HEK293 (cell line): ENCODE measurements around the gene ADCK2.
A peak's percentile ranks its signal among the peaks of the same experiment; 100 is the strongest.

Source experiments
- FEZF1 ChIP-seq: fragments of 450-650 bp; formaldehyde crosslinking; IDR thresholded peaks from 2 replicates; pipeline ENCODE4 v1.5.1; 2016; ENCODE audit warnings: missing biosample characterization, missing genetic modification characterization
- GLI4 ChIP-seq: fragments of 450-650 bp; formaldehyde crosslinking; IDR thresholded peaks from 2 replicates; pipeline ENCODE4 v1.5.1; 2016; ENCODE audit warnings: missing biosample characterization, missing genetic modification characterization
- OVOL3 ChIP-seq: fragments of 450-650 bp; formaldehyde crosslinking; IDR thresholded peaks from 2 replicates; pipeline ENCODE4 v1.5.1; 2016; ENCODE audit warnings: missing biosample characterization, missing genetic modification characterization
- PRDM1 ChIP-seq: fragments of 450-650 bp; formaldehyde crosslinking; IDR thresholded peaks from 2 replicates; pipeline ENCODE4; 2016; ENCODE audit warnings: missing biosample characterization, missing genetic modification characterization
- SP2 ChIP-seq: fragments of 450-650 bp; formaldehyde crosslinking; IDR thresholded peaks from 2 replicates; pipeline ENCODE4 v1.5.1; 2016; ENCODE audit warnings: missing biosample characterization, missing genetic modification characterization
- SP7 ChIP-seq: fragments of 450-650 bp; formaldehyde crosslinking; IDR thresholded peaks from 2 replicates; pipeline ENCODE4 v1.5.1; 2016; ENCODE audit warnings: missing biosample characterization, missing genetic modification characterization
- ZBTB21 ChIP-seq: fragments of 450-650 bp; formaldehyde crosslinking; IDR thresholded peaks from 2 replicates; pipeline ENCODE4 v1.5.1; 2017; ENCODE audit warnings: missing biosample characterization, missing genetic modification characterization
- ZFHX2 ChIP-seq: fragments of 450-650 bp; formaldehyde crosslinking; conservative IDR thresholded peaks from 2 replicates; pipeline ENCODE4 v1.5.1; 2016; ENCODE audit warnings: missing biosample characterization, missing genetic modification characterization
- ZFP37 ChIP-seq: fragments of 450-650 bp; formaldehyde crosslinking; IDR thresholded peaks from 2 replicates; pipeline ENCODE4 v1.5.1; 2016; ENCODE audit warnings: missing biosample characterization, missing genetic modification characterization
- ZNF114 ChIP-seq: fragments of 450-650 bp; formaldehyde crosslinking; IDR thresholded peaks from 2 replicates; pipeline ENCODE4 v1.5.0; 2017; ENCODE audit warnings: missing biosample characterization, missing genetic modification characterization
- ZNF121 ChIP-seq: fragments of 450-650 bp; formaldehyde crosslinking; IDR thresholded peaks from 2 replicates; pipeline ENCODE4 v1.5.1; 2016; ENCODE audit warnings: missing biosample characterization, missing genetic modification characterization
- ZNF140 ChIP-seq: fragments of 450-650 bp; formaldehyde crosslinking; IDR thresholded peaks from 2 replicates; pipeline ENCODE4 v1.5.1; 2016; ENCODE audit warnings: missing biosample characterization, missing genetic modification characterization
- ZNF157 ChIP-seq: fragments of 450-650 bp; formaldehyde crosslinking; IDR thresholded peaks from 2 replicates; pipeline ENCODE4 v1.5.1; 2016; ENCODE audit warnings: missing biosample characterization, missing genetic modification characterization
- ZNF202 ChIP-seq: fragments of 450-650 bp; formaldehyde crosslinking; IDR thresholded peaks from 2 replicates; pipeline ENCODE4 v1.5.1; 2016; ENCODE audit warnings: missing biosample characterization, missing genetic modification characterization, borderline replicate concordance
- ZNF335 ChIP-seq: fragments of 450-650 bp; formaldehyde crosslinking; conservative IDR thresholded peaks from 2 replicates; pipeline ENCODE4 v1.5.1; 2016; ENCODE audit warnings: missing biosample characterization, missing genetic modification characterization
- ZNF48 ChIP-seq: fragments of 450-650 bp; formaldehyde crosslinking; IDR thresholded peaks from 2 replicates; pipeline ENCODE4 v1.5.1; 2016; ENCODE audit warnings: missing biosample characterization, missing genetic modification characterization
- ZNF521 ChIP-seq: fragments of 450-650 bp; formaldehyde crosslinking; IDR thresholded peaks from 2 replicates; pipeline ENCODE4 v1.5.1; 2017; ENCODE audit warnings: missing biosample characterization, mild to moderate bottlenecking, missing genetic modification characterization
- ZNF585B ChIP-seq: fragments of 450-650 bp; formaldehyde crosslinking; IDR thresholded peaks from 2 replicates; pipeline ENCODE4 v1.5.1; 2016; ENCODE audit warnings: missing biosample characterization, missing genetic modification characterization
- ZNF629 ChIP-seq: fragments of 450-650 bp; formaldehyde crosslinking; IDR thresholded peaks from 2 replicates; pipeline ENCODE4 v1.5.1; 2017; ENCODE audit warnings: missing biosample characterization, missing genetic modification characterization
- ZNF654 ChIP-seq: fragments of 450-650 bp; formaldehyde crosslinking; IDR thresholded peaks from 2 replicates; pipeline ENCODE4 v1.5.1; 2016; ENCODE audit warnings: low read depth, missing biosample characterization, missing genetic modification characterization
- ZNF664 ChIP-seq: fragments of 450-650 bp; formaldehyde crosslinking; IDR thresholded peaks from 2 replicates; pipeline ENCODE4 v1.5.1; 2016; ENCODE audit warnings: missing biosample characterization, missing genetic modification characterization
- ZNF768 ChIP-seq: fragments of 450-650 bp; formaldehyde crosslinking; IDR thresholded peaks from 2 replicates; pipeline ENCODE4 v1.5.1; 2018; ENCODE audit warnings: missing biosample characterization, mild to moderate bottlenecking, missing genetic modification characterization
- ZNF837 ChIP-seq: fragments of 450-650 bp; formaldehyde crosslinking; IDR thresholded peaks from 2 replicates; pipeline ENCODE4 v1.5.1; 2016; ENCODE audit warnings: missing biosample characterization, missing genetic modification characterization
- TF ChIP-seq, protein P1 (sequence below): fragments of 450-650 bp; formaldehyde crosslinking; IDR thresholded peaks from 2 replicates; pipeline ENCODE4 v1.5.1; 2016; ENCODE audit warnings: missing biosample characterization, missing genetic modification characterization
- TF ChIP-seq, protein P2 (sequence below): fragments of 450-650 bp; formaldehyde crosslinking; IDR thresholded peaks from 2 replicates; pipeline ENCODE4 v1.5.1; 2017; ENCODE audit warnings: missing biosample characterization, missing genetic modification characterization
- TF ChIP-seq, protein P3 (sequence below): fragments of 450-650 bp; formaldehyde crosslinking; IDR thresholded peaks from 2 replicates; pipeline ENCODE4 v1.5.1; 2017; ENCODE audit warnings: missing biosample characterization, mild to moderate bottlenecking, missing genetic modification characterization, moderate library complexity
- TF ChIP-seq, protein P4 (sequence below): fragments of 450-650 bp; formaldehyde crosslinking; IDR thresholded peaks from 2 replicates; pipeline ENCODE4 v1.5.1; 2016; ENCODE audit warnings: missing biosample characterization, missing genetic modification characterization, low read depth
- TF ChIP-seq, protein P5 (sequence below): fragments of 450-650 bp; formaldehyde crosslinking; IDR thresholded peaks from 2 replicates; pipeline ENCODE4 v1.5.0; 2017; ENCODE audit warnings: missing biosample characterization, missing genetic modification characterization, borderline replicate concordance
- TF ChIP-seq, protein P6 (sequence below): fragments of 450-650 bp; formaldehyde crosslinking; IDR thresholded peaks from 2 replicates; pipeline ENCODE4 v1.5.1; 2016; ENCODE audit warnings: missing biosample characterization, missing genetic modification characterization

The ADCK2 gene

DNA sequence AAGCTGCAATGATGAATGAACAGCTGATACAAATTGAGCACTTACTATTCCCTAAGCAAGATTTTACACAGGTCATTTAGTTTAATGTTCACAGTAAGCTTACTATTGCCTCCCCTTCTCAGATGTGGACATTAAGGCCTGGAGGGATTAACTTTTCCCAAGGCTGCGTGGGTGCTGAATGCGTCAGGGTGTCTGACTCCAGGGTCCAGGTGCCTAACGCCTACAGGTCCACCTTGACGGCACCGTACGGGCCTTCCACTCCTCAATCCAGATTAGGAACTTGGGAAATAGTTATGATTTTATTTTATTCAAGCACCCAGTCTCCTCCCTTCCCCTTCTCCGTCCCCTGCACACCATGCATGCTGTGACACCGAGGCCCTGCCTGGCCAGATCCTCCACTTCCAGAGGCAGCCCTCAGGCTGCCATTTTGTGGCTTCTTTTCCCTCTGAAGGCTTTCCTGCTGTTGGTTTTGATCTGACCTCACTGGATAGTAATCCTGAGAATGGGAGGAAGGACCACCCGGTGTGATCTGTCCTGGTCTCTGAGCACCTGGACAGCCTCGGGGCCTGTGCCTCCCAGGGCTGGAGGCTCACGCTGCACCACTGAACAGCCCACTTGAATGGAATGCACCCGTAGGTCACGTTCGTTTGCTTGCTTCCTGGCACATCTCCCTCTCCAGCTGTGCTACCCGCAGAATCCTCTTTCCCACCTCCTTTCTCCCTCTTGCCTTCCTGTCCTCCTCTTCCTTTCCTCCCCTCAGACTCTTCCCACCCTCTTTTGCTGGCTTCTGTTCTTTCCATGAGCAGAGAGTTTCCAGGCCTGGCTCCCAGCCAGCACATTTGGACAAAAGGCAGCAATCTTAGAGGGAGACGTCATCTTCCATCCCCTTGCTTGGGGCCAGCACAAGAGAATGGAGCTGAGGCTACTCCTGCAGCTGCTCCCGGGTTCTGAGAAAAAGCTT, 46.6 kb upstream of the ADCK2 start (continued):
- peak; percentile 78 for TF ChIP-seq ZBTB21
- TF ChIP-seq, protein P1, sequence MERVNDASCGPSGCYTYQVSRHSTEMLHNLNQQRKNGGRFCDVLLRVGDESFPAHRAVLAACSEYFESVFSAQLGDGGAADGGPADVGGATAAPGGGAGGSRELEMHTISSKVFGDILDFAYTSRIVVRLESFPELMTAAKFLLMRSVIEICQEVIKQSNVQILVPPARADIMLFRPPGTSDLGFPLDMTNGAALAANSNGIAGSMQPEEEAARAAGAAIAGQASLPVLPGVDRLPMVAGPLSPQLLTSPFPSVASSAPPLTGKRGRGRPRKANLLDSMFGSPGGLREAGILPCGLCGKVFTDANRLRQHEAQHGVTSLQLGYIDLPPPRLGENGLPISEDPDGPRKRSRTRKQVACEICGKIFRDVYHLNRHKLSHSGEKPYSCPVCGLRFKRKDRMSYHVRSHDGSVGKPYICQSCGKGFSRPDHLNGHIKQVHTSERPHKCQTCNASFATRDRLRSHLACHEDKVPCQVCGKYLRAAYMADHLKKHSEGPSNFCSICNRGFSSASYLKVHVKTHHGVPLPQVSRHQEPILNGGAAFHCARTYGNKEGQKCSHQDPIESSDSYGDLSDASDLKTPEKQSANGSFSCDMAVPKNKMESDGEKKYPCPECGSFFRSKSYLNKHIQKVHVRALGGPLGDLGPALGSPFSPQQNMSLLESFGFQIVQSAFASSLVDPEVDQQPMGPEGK: peak; percentile 68
- TF ChIP-seq ZNF521 (tag by site-specific recombination): no peak
- TF ChIP-seq, protein P2, sequence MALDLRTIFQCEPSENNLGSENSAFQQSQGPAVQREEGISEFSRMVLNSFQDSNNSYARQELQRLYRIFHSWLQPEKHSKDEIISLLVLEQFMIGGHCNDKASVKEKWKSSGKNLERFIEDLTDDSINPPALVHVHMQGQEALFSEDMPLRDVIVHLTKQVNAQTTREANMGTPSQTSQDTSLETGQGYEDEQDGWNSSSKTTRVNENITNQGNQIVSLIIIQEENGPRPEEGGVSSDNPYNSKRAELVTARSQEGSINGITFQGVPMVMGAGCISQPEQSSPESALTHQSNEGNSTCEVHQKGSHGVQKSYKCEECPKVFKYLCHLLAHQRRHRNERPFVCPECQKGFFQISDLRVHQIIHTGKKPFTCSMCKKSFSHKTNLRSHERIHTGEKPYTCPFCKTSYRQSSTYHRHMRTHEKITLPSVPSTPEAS (tag by site-specific recombination): no peak
- TF ChIP-seq ZNF768 (tag by site-specific recombination): no peak
- TF ChIP-seq ZNF48 (tag by site-specific recombination): no peak
- TF ChIP-seq, protein P3, sequence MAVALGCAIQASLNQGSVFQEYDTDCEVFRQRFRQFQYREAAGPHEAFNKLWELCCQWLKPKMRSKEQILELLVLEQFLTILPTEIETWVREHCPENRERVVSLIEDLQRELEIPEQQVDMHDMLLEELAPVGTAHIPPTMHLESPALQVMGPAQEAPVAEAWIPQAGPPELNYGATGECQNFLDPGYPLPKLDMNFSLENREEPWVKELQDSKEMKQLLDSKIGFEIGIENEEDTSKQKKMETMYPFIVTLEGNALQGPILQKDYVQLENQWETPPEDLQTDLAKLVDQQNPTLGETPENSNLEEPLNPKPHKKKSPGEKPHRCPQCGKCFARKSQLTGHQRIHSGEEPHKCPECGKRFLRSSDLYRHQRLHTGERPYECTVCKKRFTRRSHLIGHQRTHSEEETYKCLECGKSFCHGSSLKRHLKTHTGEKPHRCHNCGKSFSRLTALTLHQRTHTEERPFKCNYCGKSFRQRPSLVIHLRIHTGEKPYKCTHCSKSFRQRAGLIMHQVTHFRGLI: no peak
- no peak for TF ChIP-seq OVOL3 (tag by site-specific recombination)
- TF ChIP-seq, protein P4, sequence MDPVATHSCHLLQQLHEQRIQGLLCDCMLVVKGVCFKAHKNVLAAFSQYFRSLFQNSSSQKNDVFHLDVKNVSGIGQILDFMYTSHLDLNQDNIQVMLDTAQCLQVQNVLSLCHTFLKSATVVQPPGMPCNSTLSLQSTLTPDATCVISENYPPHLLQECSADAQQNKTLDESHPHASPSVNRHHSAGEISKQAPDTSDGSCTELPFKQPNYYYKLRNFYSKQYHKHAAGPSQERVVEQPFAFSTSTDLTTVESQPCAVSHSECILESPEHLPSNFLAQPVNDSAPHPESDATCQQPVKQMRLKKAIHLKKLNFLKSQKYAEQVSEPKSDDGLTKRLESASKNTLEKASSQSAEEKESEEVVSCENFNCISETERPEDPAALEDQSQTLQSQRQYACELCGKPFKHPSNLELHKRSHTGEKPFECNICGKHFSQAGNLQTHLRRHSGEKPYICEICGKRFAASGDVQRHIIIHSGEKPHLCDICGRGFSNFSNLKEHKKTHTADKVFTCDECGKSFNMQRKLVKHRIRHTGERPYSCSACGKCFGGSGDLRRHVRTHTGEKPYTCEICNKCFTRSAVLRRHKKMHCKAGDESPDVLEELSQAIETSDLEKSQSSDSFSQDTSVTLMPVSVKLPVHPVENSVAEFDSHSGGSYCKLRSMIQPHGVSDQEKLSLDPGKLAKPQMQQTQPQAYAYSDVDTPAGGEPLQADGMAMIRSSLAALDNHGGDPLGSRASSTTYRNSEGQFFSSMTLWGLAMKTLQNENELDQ (tag by site-specific recombination): no peak
- peak; percentile 78 for TF ChIP-seq ZNF629 (tag by site-specific recombination)
- no peak for TF ChIP-seq ZNF121
- no peak for TF ChIP-seq ZNF585B
- no peak for TF ChIP-seq ZNF335 (tag by site-specific recombination)
- TF ChIP-seq ZNF157: no peak
- no peak for TF ChIP-seq GLI4 (tag by site-specific recombination)
- peak; percentile 98 for TF ChIP-seq SP7 (tag by site-specific recombination)
- no peak for TF ChIP-seq ZNF140 (tag by site-specific recombination)
- no peak for TF ChIP-seq ZNF114
- TF ChIP-seq, protein P5, sequence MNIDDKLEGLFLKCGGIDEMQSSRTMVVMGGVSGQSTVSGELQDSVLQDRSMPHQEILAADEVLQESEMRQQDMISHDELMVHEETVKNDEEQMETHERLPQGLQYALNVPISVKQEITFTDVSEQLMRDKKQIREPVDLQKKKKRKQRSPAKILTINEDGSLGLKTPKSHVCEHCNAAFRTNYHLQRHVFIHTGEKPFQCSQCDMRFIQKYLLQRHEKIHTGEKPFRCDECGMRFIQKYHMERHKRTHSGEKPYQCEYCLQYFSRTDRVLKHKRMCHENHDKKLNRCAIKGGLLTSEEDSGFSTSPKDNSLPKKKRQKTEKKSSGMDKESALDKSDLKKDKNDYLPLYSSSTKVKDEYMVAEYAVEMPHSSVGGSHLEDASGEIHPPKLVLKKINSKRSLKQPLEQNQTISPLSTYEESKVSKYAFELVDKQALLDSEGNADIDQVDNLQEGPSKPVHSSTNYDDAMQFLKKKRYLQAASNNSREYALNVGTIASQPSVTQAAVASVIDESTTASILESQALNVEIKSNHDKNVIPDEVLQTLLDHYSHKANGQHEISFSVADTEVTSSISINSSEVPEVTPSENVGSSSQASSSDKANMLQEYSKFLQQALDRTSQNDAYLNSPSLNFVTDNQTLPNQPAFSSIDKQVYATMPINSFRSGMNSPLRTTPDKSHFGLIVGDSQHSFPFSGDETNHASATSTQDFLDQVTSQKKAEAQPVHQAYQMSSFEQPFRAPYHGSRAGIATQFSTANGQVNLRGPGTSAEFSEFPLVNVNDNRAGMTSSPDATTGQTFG (tag by site-specific recombination): no peak
- peak; percentile 58 for TF ChIP-seq SP2
- TF ChIP-seq ZNF202 (tag by site-specific recombination): no peak
- TF ChIP-seq ZNF837 (tag by site-specific recombination): no peak
- peak; percentile 98 for TF ChIP-seq PRDM1
- TF ChIP-seq ZFHX2 (tag by site-specific recombination): peak; percentile 78
- TF ChIP-seq ZNF654 (tag by site-specific recombination): no peak
- TF ChIP-seq FEZF1 (tag by site-specific recombination): 0 out of 2 replicates have a peak, but pooled peaks have one; percentile 19
- TF ChIP-seq, protein P6, sequence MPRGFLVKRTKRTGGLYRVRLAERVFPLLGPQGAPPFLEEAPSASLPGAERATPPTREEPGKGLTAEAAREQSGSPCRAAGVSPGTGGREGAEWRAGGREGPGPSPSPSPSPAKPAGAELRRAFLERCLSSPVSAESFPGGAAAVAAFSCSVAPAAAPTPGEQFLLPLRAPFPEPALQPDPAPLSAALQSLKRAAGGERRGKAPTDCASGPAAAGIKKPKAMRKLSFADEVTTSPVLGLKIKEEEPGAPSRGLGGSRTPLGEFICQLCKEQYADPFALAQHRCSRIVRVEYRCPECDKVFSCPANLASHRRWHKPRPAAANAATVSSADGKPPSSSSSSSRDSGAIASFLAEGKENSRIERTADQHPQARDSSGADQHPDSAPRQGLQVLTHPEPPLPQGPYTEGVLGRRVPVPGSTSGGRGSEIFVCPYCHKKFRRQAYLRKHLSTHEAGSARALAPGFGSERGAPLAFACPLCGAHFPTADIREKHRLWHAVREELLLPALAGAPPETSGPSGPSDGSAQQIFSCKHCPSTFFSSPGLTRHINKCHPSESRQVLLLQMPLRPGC (tag by site-specific recombination): peak; percentile 18; the same call in 1 of the 2 replicates
- TF ChIP-seq ZNF664 (tag by site-specific recombination): peak; percentile 57
- peak; percentile 95 for TF ChIP-seq ZFP37 (tag by site-specific recombination)
